Measurements from ENCODE around the gene CGB5.

- TF ChIP-seq, protein P1, sequence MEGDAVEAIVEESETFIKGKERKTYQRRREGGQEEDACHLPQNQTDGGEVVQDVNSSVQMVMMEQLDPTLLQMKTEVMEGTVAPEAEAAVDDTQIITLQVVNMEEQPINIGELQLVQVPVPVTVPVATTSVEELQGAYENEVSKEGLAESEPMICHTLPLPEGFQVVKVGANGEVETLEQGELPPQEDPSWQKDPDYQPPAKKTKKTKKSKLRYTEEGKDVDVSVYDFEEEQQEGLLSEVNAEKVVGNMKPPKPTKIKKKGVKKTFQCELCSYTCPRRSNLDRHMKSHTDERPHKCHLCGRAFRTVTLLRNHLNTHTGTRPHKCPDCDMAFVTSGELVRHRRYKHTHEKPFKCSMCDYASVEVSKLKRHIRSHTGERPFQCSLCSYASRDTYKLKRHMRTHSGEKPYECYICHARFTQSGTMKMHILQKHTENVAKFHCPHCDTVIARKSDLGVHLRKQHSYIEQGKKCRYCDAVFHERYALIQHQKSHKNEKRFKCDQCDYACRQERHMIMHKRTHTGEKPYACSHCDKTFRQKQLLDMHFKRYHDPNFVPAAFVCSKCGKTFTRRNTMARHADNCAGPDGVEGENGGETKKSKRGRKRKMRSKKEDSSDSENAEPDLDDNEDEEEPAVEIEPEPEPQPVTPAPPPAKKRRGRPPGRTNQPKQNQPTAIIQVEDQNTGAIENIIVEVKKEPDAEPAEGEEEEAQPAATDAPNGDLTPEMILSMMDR (conservative IDR thresholded peaks at IDR 0.05; ENCODE audit: low read length): no peak
- TF ChIP-seq EZH2phosphoT487 (IDR thresholded peaks at IDR 0.05; ENCODE audit: borderline replicate concordance): no peak
Measured at GRCh38 chr19:49020342-49020741, 23.3 kb upstream of the CGB5 start.

Data from Loucy (cell line).